LNCaP clone FGC (cell line): Measurements from ENCODE around the gene PRICKLE1.

ENCODE experiments used
- DNase-seq: peaks from one replicate; pipeline ENCODE4 v3.0.0-alpha.2; 2011; ENCODE audit warnings: low read depth
- H3K4me3 ChIP-seq: 2 replicates; pipeline ENCODE4 v1.5.1; 2011; ENCODE audit warnings: mild to moderate bottlenecking, low read depth, low read length, control low read depth
- CTCF ChIP-seq: IDR thresholded peaks from 2 replicates; pipeline ENCODE4 v1.5.1; 2012; ENCODE audit warnings: mild to moderate bottlenecking; ENCODE audit not compliant: control insufficient read depth, insufficient read depth; ENCODE audit errors: extremely low read depth

PRICKLE1 gene

GRCh38 chr12:42475106-42475505 is 114.4 kb downstream of the PRICKLE1 start:
- DNase-seq, result no peak
- no peak for TF ChIP-seq CTCF
- H3K4me3 ChIP-seq, result no peak overlapping the region

- DNase-seq, result no peak
- no peak for TF ChIP-seq CTCF
- no peak overlapping the region for H3K4me3 ChIP-seq
Measured at GRCh38 chr12:42474391-42474790, 115.2 kb downstream of the PRICKLE1 start.

- no peak for DNase-seq
Measured at GRCh38 chr12:42473561-42473960, 116.0 kb downstream of the PRICKLE1 start.

DNA sequence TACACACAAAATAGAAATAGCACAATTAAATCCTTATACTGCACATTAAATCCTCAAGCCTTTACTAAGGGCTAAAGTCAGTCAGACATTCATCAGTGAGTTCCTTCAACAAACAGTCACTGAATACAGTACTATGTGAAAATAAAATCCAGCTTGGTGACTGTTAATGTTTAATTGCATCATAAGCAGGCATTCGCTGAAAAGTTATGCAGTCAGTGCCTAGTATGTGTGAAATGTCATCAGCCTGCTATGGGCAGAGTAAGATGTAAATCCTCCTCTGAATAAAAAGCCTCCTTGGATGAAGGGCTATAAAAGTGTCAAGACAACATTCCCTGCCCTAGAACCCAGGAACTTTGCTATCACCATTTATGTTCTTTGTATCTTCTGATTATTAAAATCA is 116.4 kb downstream of the PRICKLE1 start:
- DNase-seq, result no peak
- H3K4me3 ChIP-seq, result no peak overlapping the region
- no peak for TF ChIP-seq CTCF

More at GRCh38 chr12:42473561-42473960, 116.0 kb downstream of the PRICKLE1 start:
- H3K4me3 ChIP-seq, result no peak overlapping the region
- no peak for TF ChIP-seq CTCF

GRCh38 chr12:42472376-42472775 is 117.2 kb downstream of the PRICKLE1 start:
- no peak overlapping the region for H3K4me3 ChIP-seq
- TF ChIP-seq CTCF, result no peak
- DNase-seq, result no peak

- DNase-seq, result no peak
- no peak overlapping the region for H3K4me3 ChIP-seq
- no peak for TF ChIP-seq CTCF
Measured at GRCh38 chr12:42469355-42470175, 120.0 kb downstream of the PRICKLE1 start.

DNA sequence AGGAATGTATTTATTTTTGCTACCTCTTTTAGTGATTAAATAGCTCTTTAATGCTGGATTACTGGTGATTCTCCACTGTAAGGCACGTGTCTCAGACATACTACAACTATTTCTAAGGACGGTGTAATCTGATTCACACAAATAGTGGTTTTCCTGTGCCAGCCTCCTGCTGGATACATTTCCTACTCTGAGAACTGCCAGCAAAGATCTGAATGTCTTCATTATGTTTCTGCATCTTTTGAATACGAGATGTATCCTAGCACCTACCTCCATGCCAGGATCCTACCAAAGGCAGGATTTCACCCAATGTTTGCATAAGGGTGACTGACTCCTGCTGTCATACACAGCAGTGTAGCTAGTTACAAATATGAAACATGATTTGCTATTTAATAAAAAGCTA is 120.6 kb downstream of the PRICKLE1 start:
- no peak overlapping the region for H3K4me3 ChIP-seq

More for the DNA sequence above, 120.6 kb downstream of the PRICKLE1 start:
- no peak for TF ChIP-seq CTCF
- DNase-seq, result no peak
